K562 (cell line): ENCODE results near the gene RPS6KA2. TPM values are rescaled to one million over a fixed set of nuclear protein-coding genes. Genes with fewer than 3 reads are reported as not detected.
"Not testable (repeated sequence)": the region's sequence is repeated elsewhere in the genome, so short reads cannot be mapped to it uniquely, and the experiment has no call there.

Source experiments
- ATAC-seq: fragments of 200-7000 bp; cut with Tn5 transposase; 3 replicates; pipeline ENCODE4 v1.9.1; 2020; ENCODE audit warnings: moderate library complexity
- BruUV-seq: library from RNA; stranded (reverse); fragments of 400-500 nt; replicated peaks from 2 replicates; lab custom pipeline; 2021; lab: Mats Ljungman, UMichigan
- CTCF ChIA-PET: fragments of 300-600 bp; formaldehyde crosslinking; extraction: SDS; loops from one replicate; lab custom pipeline; 2021; ENCODE audit warnings: low intra/inter-chr PET ratio; lab: Yijun Ruan, JAX
- POLR2A ChIA-PET: fragments of 300-600, 350-650 bp; sonication (Branson Sonifier 250); formaldehyde crosslinking; extraction: SDS; loops from one replicate; lab custom pipeline; 2021; ENCODE audit warnings: antibody characterized with exemption, inconsistent platforms; lab: Yijun Ruan, JAX
- DNase-seq, 4 experiments: peaks; one replicate each; pipeline versions ENCODE4 v3.0.0 to v3.0.0-alpha.2; 2011 to 2018; ENCODE audit warnings: low spot score in 3 of 4, mixed read lengths in 3 of 4; ENCODE audit errors: extremely low read depth in 1 of 4
- FAIRE-seq: peaks from 2 replicates; lab custom pipeline; 2011; peaks lifted over from hg19 to GRCh38; lab: Jason Lieb, UNC
- H2AFZ ChIP-seq: 2 replicates; pipeline ENCODE4 v1.6.0; 2011; ENCODE audit warnings: low read depth, low read length, control low read depth, inconsistent platforms
- H3K27ac ChIP-seq: fragments of 200-600 bp; 3 replicates; pipeline ENCODE4 v1.8.0; 2011; ENCODE audit warnings: low read depth, mild to moderate bottlenecking, control low read depth, inconsistent platforms, low read length, moderate library complexity, mixed read lengths; ENCODE audit errors: extremely low read depth
- H3K27me3 ChIP-seq, 2 experiments: fragments of 300-600 bp in 1 of 2; 2 replicates in 1 of 2; 3 replicates in 1 of 2; pipeline versions ENCODE4 v1.6.0 to v1.8.0; 2011; ENCODE audit warnings: inconsistent platforms in 2 of 2, low read length in 2 of 2, mild to moderate bottlenecking in 1 of 2, mixed read lengths in 1 of 2, moderate library complexity in 1 of 2; ENCODE audit not compliant: control insufficient read depth in 2 of 2, insufficient read depth in 2 of 2
- H3K36me3 ChIP-seq: fragments of 300-600 bp; 3 replicates; pipeline ENCODE4 v1.8.0; 2011; ENCODE audit warnings: mild to moderate bottlenecking, low read length, inconsistent platforms; ENCODE audit not compliant: control insufficient read depth, insufficient read depth
- H3K4me1 ChIP-seq, 2 experiments: fragments of 200-600 bp in 1 of 2; replicated peaks in 1 of 2; 2 replicates in 1 of 2; 3 replicates in 1 of 2; pipeline versions ENCODE4 v1.5.1 to v1.8.0; 2011; ENCODE audit warnings: inconsistent platforms in 2 of 2, low read length in 2 of 2, mild to moderate bottlenecking in 1 of 2, mixed read lengths in 1 of 2, moderate library complexity in 1 of 2; ENCODE audit not compliant: control insufficient read depth in 2 of 2, insufficient read depth in 2 of 2
- H3K4me2 ChIP-seq: 2 replicates; pipeline ENCODE4 v1.6.1; 2011; ENCODE audit warnings: low read length, control low read depth, inconsistent platforms, mixed read lengths; ENCODE audit not compliant: insufficient read depth
- H3K4me3 ChIP-seq: fragments of 200-600 bp; sonication (generic), shearing (Covaris generic); 2 replicates; pipeline ENCODE4 v1.5.1; 2016; ENCODE audit warnings: control low read depth, inconsistent platforms
- H3K79me2 ChIP-seq: fragments of 200-600 bp; 3 replicates; pipeline ENCODE4 v1.8.0; 2011; ENCODE audit warnings: low read length, inconsistent platforms; ENCODE audit not compliant: control insufficient read depth, insufficient read depth
- H3K9ac ChIP-seq, 2 experiments: 2 replicates each; pipeline versions ENCODE4 v1.6.0 to v1.6.1; 2011; ENCODE audit warnings: low read depth in 2 of 2, low read length in 2 of 2, control low read depth in 1 of 2, inconsistent platforms in 1 of 2, mild to moderate bottlenecking in 1 of 2, mixed read lengths in 1 of 2; ENCODE audit not compliant: insufficient read depth in 1 of 2
- H3K9me1 ChIP-seq: one replicate; pipeline ENCODE4 v1.6.0; 2011; ENCODE audit warnings: inconsistent platforms, mild to moderate bottlenecking, low read length, moderate library complexity; ENCODE audit not compliant: control insufficient read depth, insufficient read depth
- H3K9me3 ChIP-seq: replicated peaks from 2 replicates; pipeline ENCODE4 v1.5.1; 2011; ENCODE audit warnings: low read depth, low read length, inconsistent platforms; ENCODE audit not compliant: control insufficient read depth, insufficient read depth
- H4K20me1 ChIP-seq: replicated peaks from 2 replicates; pipeline ENCODE4 v1.6.1; 2011; ENCODE audit warnings: low read length, inconsistent platforms, mixed read lengths; ENCODE audit not compliant: control insufficient read depth, insufficient read depth
- SREBF2 ChIP-seq: sonication (generic); formaldehyde crosslinking; IDR thresholded peaks from 2 replicates; pipeline ENCODE4 v1.4.0; 2020; ENCODE audit warnings: mild to moderate bottlenecking, missing genetic modification reagents
- WGBS: fragments of 100-300 bp; shearing (Covaris generic); methylation state at CpG from one replicate; pipeline ENCODE4 v1.1.6; 2016; ENCODE audit warnings: low coverage, mixed read lengths; ENCODE audit not compliant: insufficient coverage; ENCODE audit errors: missing lambda C conversion rate; 5-methylcytosine and 5-hydroxymethylcytosine counted together
- in situ Hi-C: fragments of 300-500 bp; cut with MboI; formaldehyde crosslinking; loops from 4 replicates; pipeline ENCODE4 v1.15.0; 2018; ENCODE audit warnings: inconsistent platforms, mixed read lengths
- intact Hi-C: fragments of 100-400 bp; cut with micrococcal nuclease; formaldehyde crosslinking; loops from 2 replicates; pipeline ENCODE4 v1.14.2; 2022
- polyA plus RNA-seq, 8 experiments: library from polyadenylated mRNA; depleted of rRNA in 4 of 8; stranded (reverse) in 5 of 8; unstranded in 3 of 8; fragments of >200 nt; fragmentation: Nextera tagmentation in 2 of 8; fragmentation: Illumina TruSeq in 1 of 8; extraction: Ambion mirVana in 2 of 8; extraction: Trizol in 1 of 8; gene quantifications; 2 replicates each; pipeline versions ENCODE4 v1.2.1 to v1.2.3, GENCODE V29; 2011 to 2014; ENCODE audit warnings: inconsistent platforms in 1 of 8, missing spikeins in 1 of 8
- total RNA-seq, 7 experiments: library from RNA; depleted of rRNA in 6 of 7; stranded (reverse); fragments of >200 nt in 6 of 7; fragmentation: Illumina TruSeq in 2 of 7; extraction: Trizol in 2 of 7; gene quantifications; 2 replicates each; pipeline versions ENCODE4 v1.2.1 to v1.2.3, GENCODE V29; 2011 to 2021; ENCODE audit warnings: low replicate concordance in 1 of 7
- TF ChIP-seq, protein P1 (sequence below): fragments of 450-650 bp; formaldehyde crosslinking; IDR thresholded peaks from 2 replicates; pipeline ENCODE4 v1.4.0; 2020; ENCODE audit warnings: mild to moderate bottlenecking, moderate library complexity

Gene RPS6KA2
- total and polyA plus RNA-seq, 9 of the 15 experiments (the other 6 are each of a cell fraction or from before 2014, with no cell fraction given), result 0.29 to 1.00 (median 0.53) TPM

DNA sequence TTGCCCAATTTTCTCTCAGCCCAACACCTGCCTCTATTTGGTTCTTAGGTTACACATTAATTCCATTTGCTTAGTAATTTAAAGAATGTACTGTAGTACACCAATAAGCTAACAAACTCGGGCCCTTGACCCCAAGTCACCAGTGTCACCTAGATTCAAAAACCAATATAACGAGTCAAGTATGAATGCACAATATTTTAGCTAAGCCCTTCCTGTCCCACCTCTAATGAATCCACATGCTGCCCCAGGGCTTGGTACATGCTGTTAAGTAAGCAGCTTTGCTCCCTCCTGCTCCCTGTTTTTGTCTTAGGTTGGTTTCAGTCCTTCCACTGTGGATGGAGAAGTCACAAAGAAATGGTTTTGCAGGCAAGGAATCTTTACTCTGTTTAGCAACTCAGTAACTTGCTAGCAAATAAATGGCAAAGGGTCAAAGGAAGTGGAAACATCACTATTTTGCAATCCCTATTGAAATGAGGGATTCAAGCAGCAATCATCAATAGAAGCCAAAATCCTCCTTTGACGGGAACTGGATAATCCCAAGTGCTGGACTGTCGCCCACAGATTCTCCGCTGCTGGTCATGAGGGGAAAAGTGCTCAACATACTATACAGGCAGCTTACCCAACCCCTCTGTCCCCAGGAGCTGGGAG is 239.3 kb downstream of the RPS6KA2 start:
- FAIRE-seq (no peak), ATAC-seq (no peak), DNase-seq (no peak)
- H3K4me3 ChIP-seq, result no peak overlapping the region
- no peaks in the 10 kb centered on the region for H3K9me3 ChIP-seq
- no peak overlapping the region for H3K27ac ChIP-seq
- peaks cover 0 to 12% of the 10 kb centered on the region in 2 experiments; a peak in 1 of 5 replicates for H3K4me1 ChIP-seq
- no peaks in the 10 kb centered on the region for H3K9me1 ChIP-seq
- no peak overlapping the region for H3K4me2 ChIP-seq
- no peak overlapping the region for H3K9ac ChIP-seq
- H3K79me2 ChIP-seq, result peaks cover 4% of the 10 kb centered on the region; the same call in 2 of the 3 replicates
- no peaks in the 10 kb centered on the region for H3K36me3 ChIP-seq
- no peaks in the 10 kb centered on the region for H4K20me1 ChIP-seq
- POLR2A ChIA-PET, result interaction anchor here (0.7 kb wide), 1 partner anchor 111 kb away, joined by 3 read pairs; no protein-coding TSS in a partner anchor
- intact Hi-C loops, result no loop called here
- CTCF ChIA-PET, result no interaction called here
- in situ Hi-C loops, result loop anchor here (5.0 kb wide), 1 partner anchor 115 kb away; no protein-coding TSS in a partner anchor
- WGBS, result 23% methylated on average over 5 of the region's 5 CpGs
- H2AFZ ChIP-seq, result no peak overlapping the region
- no TSS peak for BruUV-seq
- no peak for TF ChIP-seq SREBF2 (CRISPR knock-in tag)
- TF ChIP-seq, protein P1, sequence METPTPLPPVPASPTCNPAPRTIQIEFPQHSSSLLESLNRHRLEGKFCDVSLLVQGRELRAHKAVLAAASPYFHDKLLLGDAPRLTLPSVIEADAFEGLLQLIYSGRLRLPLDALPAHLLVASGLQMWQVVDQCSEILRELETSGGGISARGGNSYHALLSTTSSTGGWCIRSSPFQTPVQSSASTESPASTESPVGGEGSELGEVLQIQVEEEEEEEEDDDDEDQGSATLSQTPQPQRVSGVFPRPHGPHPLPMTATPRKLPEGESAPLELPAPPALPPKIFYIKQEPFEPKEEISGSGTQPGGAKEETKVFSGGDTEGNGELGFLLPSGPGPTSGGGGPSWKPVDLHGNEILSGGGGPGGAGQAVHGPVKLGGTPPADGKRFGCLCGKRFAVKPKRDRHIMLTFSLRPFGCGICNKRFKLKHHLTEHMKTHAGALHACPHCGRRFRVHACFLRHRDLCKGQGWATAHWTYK (CRISPR knock-in tag), result no peak
- peaks cover 14 to 25% of the 10 kb centered on the region in 2 experiments for H3K27me3 ChIP-seq

DNA sequence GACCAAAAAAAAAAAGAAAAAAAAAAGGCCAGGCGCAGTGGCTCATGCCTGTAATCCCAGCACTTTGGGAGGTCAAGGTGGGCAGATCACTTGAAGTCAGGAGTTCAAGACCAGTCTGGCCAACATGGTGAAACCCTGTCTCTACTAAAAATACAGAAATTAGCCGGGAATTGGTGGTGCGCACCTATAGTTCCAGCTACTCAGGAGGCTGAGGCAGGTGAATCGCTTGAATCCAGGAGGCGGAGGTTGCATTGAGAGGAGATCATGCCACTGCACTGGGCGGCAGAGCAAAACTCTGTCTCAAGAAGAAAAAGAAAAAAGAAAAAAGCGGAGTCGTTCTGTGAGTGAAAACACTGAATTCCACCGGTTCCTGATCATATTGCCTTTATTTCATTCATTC is 240.0 kb downstream of the RPS6KA2 start:
- ATAC-seq, BruUV-seq, DNase-seq, POLR2A ChIA-PET, H4K20me1 ChIP-seq, CTCF ChIA-PET, H3K4me3 ChIP-seq, H3K4me2 ChIP-seq, H3K27ac ChIP-seq, H3K9me3 ChIP-seq, H2AFZ ChIP-seq, H3K9me1 ChIP-seq, H3K36me3 ChIP-seq, FAIRE-seq, H3K9ac ChIP-seq, intact Hi-C loops: not testable (repeated sequence)
- H3K27me3 ChIP-seq, result peaks cover 11 to 18% of the 10 kb centered on the region in 2 experiments
- H3K4me1 ChIP-seq, result peaks cover 0 to 18% of the 10 kb centered on the region in 2 experiments; a peak in 1 of 5 replicates
- peaks cover 10% of the 10 kb centered on the region for H3K79me2 ChIP-seq
- in situ Hi-C loops, result loop anchor here (5.0 kb wide), 1 partner anchor 115 kb away; no protein-coding TSS in a partner anchor
- 58% methylated on average over 6 of the region's 9 CpGs for WGBS
